ENCODE data around the gene AMBRA1.
A peak's percentile ranks its signal among the peaks of the same experiment; 100 is the strongest.

Gene AMBRA1

DNA sequence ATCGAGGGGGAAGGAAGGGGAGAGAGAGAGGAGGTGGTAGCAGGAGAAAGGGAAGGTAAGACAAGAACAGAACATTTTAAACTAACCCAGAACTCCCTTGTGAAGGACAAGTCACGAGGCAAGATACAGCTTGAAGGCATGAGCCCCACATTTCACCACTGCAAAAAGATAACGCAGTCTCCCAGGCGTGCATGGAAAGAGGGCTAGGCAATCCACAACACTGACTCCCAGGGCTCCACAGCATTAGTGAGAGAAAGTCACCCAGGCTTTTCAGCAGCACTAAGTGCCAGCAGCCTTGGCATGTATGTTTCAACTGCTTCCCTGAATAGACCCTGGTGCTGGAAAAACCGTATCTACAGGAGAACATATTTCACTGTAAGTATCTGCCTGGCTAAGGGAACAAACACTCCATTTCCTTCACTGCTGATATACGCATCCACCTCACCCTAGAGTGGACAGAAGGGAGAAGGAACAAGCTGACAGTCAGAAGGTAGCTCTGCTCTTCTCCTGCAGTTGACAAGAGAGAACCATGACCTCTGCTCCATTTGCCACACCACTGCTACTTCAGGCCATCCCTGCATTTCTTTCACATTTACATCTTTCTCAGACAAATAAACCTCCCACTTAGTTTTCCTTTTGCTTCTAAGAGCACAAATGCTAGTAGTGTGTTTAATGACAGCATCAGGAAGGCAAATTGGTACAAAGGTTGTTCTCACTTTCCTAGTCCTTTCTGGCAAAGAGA is 87.9 kb downstream of the AMBRA1 start:
- DNase-seq (ENCODE audit: low read depth), result no peak

DNA sequence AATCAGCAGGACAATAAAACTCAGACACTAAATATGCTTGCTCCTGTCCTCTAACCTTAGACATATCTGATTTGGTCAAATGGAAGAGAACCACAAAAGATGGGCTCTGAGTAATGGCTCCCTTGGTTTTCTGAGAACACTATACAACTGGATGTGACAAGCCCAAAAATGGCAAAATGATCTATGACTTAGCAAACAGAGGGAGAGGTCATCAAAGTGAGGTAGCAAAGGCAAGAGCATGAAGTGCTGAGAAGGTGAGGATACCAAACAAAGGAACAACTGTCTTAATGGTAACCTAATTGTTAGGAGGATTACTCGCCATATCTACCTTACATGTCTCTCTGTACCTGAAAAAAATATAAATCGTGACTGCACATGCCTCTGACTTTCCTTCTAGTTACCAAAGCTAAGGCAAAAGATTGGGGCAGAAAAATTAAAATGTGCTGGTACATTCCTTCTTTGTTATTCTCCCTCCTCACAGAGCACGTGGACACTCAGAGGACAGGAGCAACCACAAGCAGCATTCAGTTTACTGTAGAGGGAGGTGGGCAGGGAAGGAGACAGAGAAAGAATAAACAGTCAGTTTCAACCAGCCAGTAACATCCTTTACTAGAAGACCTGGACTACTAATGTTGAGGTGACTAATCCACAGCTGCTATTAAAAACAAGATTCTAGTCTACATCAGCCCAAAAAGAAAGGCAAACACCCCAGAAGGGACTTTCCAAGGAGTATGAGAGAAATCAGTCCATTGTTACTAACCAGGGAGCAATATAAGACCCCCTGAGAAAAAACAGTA is 88.8 kb downstream of the AMBRA1 start:
- no peak for DNase-seq (ENCODE audit: low read depth)

DNA sequence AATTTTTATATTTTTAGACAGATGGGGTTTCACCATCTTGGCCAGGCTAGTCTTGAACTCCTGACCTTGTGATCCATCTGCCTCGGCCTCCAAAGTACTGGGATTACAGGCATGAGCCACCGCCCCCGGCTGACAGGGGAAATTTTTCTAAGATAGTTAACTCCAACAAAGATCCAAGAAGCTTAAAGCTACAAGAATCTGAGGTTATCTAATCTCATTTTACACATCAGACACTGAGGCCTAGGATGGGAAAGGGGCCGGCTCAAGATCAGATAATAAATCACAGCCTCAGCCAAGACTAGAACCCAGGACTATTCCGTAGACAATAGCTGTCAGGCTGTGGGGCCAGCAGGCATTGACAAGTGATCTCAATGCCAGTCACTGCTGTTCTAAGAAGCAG is 94.0 kb downstream of the AMBRA1 start:
- DNase-seq (ENCODE audit: low read depth), result no peak

DNA sequence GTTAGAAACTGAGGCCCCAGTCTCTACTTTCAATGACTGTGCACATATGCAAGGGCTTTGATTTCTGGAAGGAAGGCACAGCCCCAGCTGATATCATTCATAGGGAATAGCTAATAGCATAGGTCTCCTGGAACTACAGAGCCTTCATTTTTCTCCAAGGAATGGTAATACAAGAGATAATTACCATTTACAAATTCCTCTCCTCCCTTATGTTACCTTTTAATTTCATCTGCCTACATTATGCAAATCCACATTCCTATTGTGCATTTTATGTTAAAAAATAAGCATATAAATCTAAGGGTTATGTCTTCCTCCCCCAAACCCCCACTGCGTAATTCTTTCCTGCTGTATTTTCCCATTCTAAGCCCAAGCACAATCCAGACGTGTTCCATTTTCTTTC is 94.9 kb downstream of the AMBRA1 start:
- no peak for DNase-seq (ENCODE audit: low read depth)

- no peak for DNase-seq (ENCODE audit: low read depth)
Observed at GRCh38 chr11:46498179-46498578, 95.6 kb downstream of the AMBRA1 start.

DNA sequence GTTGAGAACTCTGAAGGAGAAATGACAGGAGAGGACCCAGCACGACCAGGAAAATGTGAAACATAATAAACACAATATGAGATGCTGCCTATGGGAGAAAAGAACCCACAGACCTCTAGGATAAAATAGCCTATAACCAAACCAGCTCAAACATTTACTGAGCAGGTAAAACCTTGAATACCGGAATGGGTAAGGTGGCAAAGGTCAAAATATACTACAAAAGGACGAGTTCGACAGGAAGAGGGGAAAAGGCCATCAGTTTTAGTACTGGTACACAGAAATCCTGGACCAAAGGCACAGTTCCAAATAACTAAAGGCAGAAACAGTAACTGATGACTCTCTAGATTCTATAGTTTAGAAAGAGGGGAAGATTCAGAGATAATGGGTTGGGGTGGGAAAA is 96.3 kb downstream of the AMBRA1 start:
- DNase-seq (ENCODE audit: low read depth), result no peak

DNA sequence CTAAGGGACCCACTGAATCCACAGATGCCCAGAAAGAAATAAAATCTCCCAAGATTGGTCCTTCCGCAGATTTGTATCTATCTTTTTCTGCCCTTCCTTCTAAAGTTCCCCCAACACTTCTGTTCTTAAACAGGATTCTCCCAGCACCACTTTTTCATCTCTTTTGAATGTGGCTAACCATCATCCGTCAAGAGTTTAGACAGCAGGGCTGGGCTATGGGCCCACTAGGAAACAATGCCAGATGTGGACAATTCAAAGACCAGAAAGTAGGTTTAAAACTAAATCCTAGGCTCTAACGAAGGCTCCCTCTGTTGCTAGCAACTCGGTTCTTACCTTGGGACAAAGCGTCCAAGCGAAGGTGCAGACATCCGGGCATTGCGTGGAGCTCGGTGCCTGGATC is 100.0 kb downstream of the AMBRA1 start:
- DNase-seq (ENCODE audit: low read depth), result no peak

DNA sequence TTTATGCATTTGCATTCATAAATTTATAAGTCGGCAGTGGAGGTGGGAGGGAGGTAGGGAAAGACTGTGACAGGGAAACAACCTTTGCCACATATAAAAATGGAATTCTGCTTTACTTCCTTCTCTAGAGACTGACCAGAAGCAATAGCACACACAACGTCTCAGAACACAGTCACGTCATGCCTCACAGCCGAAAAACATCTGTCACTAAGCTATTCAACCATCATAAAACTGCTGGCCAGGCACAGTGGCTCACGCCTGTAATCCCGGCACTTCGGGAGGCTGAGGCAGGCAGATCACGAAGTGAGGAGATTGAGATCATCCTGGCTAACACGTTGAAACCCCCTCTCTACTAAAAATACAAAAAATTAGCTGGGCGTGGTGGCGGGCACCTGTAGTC is 101.3 kb downstream of the AMBRA1 start:
- no peak for DNase-seq (ENCODE audit: low read depth)

DNA sequence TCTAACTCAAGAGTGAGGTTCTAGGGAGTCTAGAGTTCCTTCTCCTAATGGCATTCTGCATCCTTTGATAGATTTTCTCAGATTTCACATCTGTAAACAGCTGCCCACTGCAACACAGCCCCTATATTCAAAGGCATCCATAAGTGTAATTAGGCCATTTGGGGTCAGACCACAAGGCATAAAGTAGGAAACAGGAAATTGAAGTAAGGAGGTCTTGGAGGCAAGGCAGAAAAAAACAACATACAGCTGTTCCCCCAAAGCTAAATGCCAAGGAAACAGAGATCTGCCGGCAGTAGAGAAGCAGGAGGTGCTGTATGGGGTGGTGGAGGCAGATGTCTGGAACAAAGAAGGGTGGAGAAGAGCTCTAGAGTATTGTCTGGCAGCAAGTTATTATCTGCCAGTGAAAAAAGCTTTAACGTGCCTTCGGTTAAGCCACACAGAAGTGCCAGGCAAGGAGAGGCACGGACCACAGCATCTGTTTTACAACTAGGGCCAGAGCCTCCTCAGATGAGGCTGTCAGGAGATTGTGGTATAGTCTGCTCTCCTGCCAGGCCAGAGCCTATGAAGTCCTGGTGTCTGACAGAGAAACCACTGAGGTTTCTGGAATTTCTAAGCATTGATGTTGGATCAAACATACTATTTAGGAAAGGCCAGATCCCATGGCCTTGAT is 102.0 kb downstream of the AMBRA1 start:
- no peak for DNase-seq (ENCODE audit: low read depth)

GRCh38 chr11:46490666-46491065 is 103.2 kb downstream of the AMBRA1 start:
- DNase-seq (ENCODE audit: low read depth), result no peak

DNA sequence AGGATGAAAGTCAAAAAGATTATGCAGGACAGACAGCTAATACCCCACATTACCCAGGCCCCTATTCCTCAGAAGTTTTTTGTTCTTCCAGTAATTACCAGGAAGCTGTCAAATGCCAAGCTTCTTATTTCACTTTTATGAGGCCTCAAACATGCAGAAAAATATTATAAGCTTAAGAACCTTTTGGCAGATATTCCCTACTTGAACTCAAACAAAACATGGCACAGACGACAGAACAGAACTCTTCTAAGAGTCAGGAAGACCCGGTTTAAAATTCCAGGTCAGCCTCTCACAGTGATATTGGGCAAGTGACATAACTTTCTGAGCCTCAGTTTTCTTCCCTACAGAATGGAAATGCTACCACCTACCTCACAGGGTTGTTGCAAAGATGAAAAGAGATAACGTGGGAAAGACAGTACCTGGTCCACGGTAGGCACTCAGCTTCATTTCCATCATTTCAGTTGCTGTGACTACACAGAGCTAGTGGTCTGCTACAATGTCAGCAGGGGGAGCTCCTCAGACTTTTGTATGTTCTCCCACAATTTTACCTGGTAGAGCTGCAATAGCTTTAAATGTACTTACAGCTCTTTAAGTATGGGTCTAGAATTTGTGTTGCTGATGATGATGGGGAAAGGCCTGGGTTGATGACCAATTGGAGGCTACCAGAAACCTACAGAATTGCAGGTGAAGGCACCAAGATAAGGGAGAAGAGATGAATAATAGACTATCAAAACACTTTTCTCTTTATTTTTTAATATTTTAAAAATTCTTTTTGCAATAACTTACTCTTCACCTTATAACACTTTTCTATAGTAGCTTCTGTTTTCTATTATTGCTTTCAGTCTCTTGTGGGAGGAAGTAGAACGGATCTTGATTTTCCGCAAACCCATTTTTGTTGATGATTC is 103.9 kb downstream of the AMBRA1 start:
- DNase-seq (ENCODE audit: low read depth), result peak; percentile 12

GRCh38 chr11:46485856-46486443 is 107.9 kb downstream of the AMBRA1 start:
- DNase-seq (ENCODE audit: low read depth), result no peak

DNA sequence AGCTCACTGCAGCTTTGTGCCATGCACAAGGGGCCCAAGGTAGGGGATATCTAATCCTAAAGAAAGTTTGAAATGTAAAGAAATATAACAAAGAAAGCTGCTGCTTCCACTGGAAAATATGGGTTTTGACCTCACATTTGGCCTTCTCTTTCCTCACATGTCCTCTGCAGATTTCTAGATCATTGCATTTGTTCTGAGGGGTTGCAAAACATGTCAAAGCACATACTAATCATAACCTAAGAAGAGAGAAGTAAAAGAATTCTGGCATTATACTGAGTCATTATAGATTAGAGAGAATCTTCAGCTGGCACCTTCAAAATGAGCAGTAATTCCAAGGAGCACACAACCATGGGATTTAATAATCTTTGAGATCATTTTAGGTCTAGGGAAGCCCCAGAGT is 109.7 kb downstream of the AMBRA1 start:
- DNase-seq (ENCODE audit: low read depth), result no peak

GRCh38 chr11:46480909-46481308 is 112.9 kb downstream of the AMBRA1 start:
- DNase-seq (ENCODE audit: low read depth), result no peak

DNA sequence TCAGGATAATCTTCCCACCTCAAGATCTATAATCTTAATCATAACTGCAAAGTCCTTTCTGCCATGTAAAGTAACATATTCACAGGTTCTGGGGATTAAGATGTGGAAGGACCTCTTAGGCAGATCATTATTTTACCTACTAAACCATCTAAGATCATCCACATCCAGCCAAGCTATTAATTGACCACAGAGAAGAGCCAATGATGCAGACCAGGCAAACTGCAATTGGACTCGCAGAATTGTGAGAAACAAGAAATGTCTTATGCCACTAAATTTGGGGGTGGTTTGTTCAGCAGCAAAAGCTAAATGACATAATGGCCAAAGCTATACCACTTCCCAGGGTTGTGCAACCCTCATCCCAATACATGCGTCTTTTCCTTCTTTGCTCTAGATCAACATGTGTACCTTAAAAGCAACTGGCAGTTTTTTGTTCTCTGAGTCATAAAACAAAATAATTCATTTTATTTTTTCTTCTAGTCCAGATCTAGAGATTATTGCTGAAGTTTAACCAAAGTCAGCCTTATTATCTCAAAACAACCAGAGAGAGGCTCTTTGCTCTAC is 113.6 kb downstream of the AMBRA1 start:
- no peak for DNase-seq (ENCODE audit: low read depth)

GRCh38 chr11:46479601-46480000 is 114.2 kb downstream of the AMBRA1 start:
- DNase-seq (ENCODE audit: low read depth), result no peak

GRCh38 chr11:46478196-46478595 is 115.6 kb downstream of the AMBRA1 start:
- no peak for DNase-seq (ENCODE audit: low read depth)

DNA sequence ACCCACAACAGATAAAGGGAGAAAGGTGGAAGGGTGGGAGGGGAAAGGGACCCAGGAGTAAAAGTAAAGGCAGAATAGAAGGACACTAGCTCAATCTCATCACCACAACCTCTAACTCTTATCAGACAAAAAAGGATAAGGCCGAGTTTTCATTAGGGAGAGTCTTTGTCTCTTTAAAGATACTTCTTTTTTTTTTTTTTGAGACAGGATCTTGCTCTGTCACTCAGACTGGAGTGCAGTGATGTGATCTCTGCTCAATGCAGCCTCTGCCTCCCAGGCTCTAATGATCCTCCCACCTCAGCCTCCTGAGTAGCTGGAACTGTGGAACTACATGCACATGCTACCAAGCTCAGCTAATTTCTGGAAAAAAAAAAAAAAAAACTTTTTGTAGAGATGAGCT is 116.7 kb downstream of the AMBRA1 start:
- DNase-seq (ENCODE audit: low read depth), result no peak

GRCh38 chr11:46475926-46476545 is 117.8 kb downstream of the AMBRA1 start:
- DNase-seq (ENCODE audit: low read depth), result no peak

- DNase-seq (ENCODE audit: low read depth), result no peak
Observed at GRCh38 chr11:46475051-46475925, 118.5 kb downstream of the AMBRA1 start.

Data from activated T-cell treated with anti-CD3 and anti-CD28 coated beads for 48 hours (primary cell).